GM13976 (cell line): ENCODE measurements around the gene DCTD.

Experiments
- DNase-seq: peaks from one replicate; pipeline ENCODE4 v3.0.0; 2012; ENCODE audit warnings: low spot score
- CTCF ChIP-seq: IDR thresholded peaks from 2 replicates; pipeline ENCODE4 v1.5.1; 2012; ENCODE audit warnings: borderline replicate concordance, mild to moderate bottlenecking; ENCODE audit not compliant: insufficient read depth; ENCODE audit errors: extremely low read depth, missing control alignments, control extremely low read depth
- in situ Hi-C: fragments of 300-500 bp; cut with MboI; formaldehyde crosslinking; loops from one replicate; pipeline ENCODE4 v1.12.0; 2022; ENCODE audit warnings: low sequenced_read_pairs, mixed read lengths, inconsistent platforms; ENCODE audit not compliant: unreplicated experiment

Gene DCTD

DNA sequence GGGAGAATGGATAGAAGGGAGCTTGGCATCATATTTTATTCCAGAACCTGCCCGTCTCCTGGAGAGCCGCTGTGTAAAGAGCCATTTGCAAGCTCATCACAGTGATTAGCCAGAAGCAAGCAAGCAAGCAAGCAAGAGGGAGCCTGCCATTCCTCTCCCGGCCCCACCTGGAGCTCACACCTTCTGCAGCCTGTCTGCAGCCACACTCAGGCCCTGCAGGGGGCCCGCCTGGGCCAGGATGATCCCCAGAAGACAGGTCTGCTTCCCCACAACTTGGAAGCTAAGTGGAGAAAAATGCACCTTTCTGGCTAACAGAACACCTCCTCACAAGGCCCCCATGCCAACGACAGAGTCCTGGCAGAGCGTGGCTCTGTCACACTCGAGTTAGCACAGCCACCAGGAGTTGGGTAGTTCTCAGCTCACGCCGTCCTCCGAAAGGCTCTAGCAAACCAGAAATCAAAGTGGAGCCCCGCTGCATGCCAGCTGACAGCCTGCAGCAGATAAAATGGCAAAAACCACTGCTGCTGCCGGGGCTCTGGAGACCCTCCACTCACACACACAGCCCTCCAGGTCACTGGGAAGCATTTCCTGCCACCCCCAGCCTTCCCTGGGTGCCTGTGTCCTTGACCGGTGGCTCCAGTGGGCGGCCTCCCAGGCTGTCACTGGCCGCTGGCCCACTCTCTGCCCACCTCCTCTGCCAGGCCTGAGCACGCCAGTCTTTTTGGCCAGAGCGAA lies 54.9 kb downstream of the DCTD start:
- no peak for DNase-seq
- in situ Hi-C loops = no loop called here
- TF ChIP-seq CTCF = no peak

- no peak for TF ChIP-seq CTCF
- DNase-seq = no peak
- in situ Hi-C loops = no loop called here
Observed at GRCh38 chr4:182861346-182861745, 55.8 kb downstream of the DCTD start.

DNA sequence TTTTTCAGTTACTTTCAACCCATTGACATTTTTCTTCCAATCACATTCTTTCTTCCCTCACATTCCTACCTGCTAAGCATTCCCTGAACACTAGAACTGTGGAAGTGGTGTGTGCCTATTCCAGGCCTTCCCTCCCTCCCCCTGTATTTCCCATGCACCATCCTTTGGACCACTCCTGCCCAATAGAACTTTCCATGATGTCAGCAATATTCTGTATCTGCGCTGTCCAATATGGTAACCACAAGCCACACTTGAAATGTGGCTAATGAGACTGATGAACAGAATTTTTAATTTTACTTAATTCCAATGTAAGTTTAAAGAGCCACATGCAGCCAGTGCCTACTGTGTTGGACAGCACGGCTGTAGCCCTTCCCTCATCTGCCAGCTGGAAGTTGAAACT lies 57.5 kb downstream of the DCTD start:
- DNase-seq = no peak
- TF ChIP-seq CTCF = no peak
- in situ Hi-C loops = no loop called here

GRCh38 chr4:182858711-182859110 lies 58.5 kb downstream of the DCTD start:
- DNase-seq = no peak
- in situ Hi-C loops = no loop called here
- TF ChIP-seq CTCF = no peak

DNA sequence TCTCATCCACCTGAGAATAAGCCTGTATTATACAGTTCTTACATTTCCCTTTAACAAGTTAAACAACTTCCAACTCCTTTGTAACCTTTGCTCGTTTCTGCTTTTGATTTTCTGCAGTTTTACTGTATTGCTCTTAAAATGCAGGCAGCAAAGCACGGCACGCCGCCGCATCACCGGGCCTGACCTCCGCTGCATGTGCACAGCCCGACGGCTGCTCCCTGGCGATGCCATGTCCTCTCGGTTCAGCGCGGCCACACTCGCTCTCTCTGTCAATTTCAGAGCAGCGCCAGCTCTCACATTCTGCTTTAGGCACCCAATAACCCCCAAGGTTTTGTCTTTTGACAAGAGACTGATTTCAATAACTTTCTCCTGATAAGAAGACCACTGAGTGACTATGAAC lies 60.3 kb downstream of the DCTD start:
- DNase-seq = no peak
- TF ChIP-seq CTCF = no peak
- in situ Hi-C loops = no loop called here

DNA sequence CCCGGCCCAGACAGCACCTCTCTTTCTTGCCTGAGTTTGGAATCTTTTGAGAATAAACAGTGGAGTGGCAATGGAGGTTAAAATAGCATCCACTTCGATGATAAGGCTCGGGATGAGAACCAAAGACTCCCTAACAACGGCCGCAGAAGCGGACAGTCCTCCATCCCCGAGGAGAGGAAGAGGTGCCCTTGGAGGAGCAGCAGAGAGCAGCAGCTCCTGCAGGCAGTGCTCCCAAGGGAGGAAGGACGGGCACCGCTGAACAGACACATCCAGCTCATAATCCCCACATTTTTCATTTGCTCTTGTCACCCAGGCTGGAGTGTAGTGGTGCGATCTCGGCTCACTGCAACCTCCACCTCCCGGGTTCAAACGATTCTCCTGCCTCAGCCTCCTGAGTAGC lies 61.3 kb downstream of the DCTD start:
- in situ Hi-C loops = no loop called here
- no peak for DNase-seq
- no peak for TF ChIP-seq CTCF
